ENCODE data around the gene TMEM150B. TPM values are rescaled to one million over a fixed set of nuclear protein-coding genes. Genes with fewer than 3 reads are reported as not detected.

Gene TMEM150B
- total and polyA plus RNA-seq, 9 of the 15 experiments (the other 6 are each of a cell fraction or from before 2014, with no cell fraction given): 0.47 to 1.3 (median 0.74) TPM; not detected in 2

GRCh38 chr19:55279770-55280643, 45.1 kb downstream of the TMEM150B start, which contains the start of gene HSPBP1 (continued):
- peak; percentile 58 for TF ChIP-seq CREB1 (IDR thresholded peaks at IDR 0.05)
- TF ChIP-seq CREB1 (CRISPR knock-in tag; IDR thresholded peaks at IDR 0.05): peak; percentile 78
- TF ChIP-seq HMG20A (CRISPR knock-in tag; conservative IDR thresholded peaks at IDR 0.05): no peak
- TF ChIP-seq ZNF707 (CRISPR knock-in tag; conservative IDR thresholded peaks at IDR 0.05): no peak
- peak in 1 of 2 experiments; percentile 61; a peak in 2 of 4 replicates for TF ChIP-seq RCOR1 (IDR thresholded peaks at IDR 0.05; ENCODE audit: borderline replicate concordance in 1 of 2, low read depth in 2 of 2, low read length in 2 of 2)
- TF ChIP-seq RFX1 (IDR thresholded peaks at IDR 0.05): peak; percentile 99
- peak; percentile 36 to 37; a peak in 1 of 4 replicates for TF ChIP-seq ARNT (IDR thresholded peaks at IDR 0.05)
- TF ChIP-seq AFF1 (IDR thresholded peaks at IDR 0.05; ENCODE audit: low read depth in 1 of 2, partially characterized antibody in 2 of 2): peak; percentile 72 to 84
- peak in 1 of 2 experiments; percentile 43; a peak in 1 of 4 replicates for TF ChIP-seq SRF (CRISPR knock-in tag; IDR thresholded peaks at IDR 0.05)
- peak; percentile 42 to 63 for TF ChIP-seq E2F6 (IDR thresholded peaks at IDR 0.05; ENCODE audit: borderline replicate concordance in 1 of 2, extremely low read depth in 1 of 2, insufficient read depth in 1 of 2, insufficient read length in 1 of 2, low read depth in 1 of 2, low read length in 1 of 2, poor library complexity in 1 of 2, severe bottlenecking in 1 of 2)
- TF ChIP-seq TAF1 (IDR thresholded peaks at IDR 0.05; ENCODE audit: control insufficient read depth, extremely low read depth, insufficient read depth, low read length, severe bottlenecking): peak; percentile 59
- peak; percentile 74; the same call in 1 of the 2 replicates for TF ChIP-seq RB1 (IDR thresholded peaks at IDR 0.05; ENCODE audit: low read depth)
- TF ChIP-seq SMARCA5 (IDR thresholded peaks at IDR 0.05): no peak
- peak; percentile 92 for TF ChIP-seq TFAP4 (CRISPR knock-in tag; IDR thresholded peaks at IDR 0.05; ENCODE audit: borderline replicate concordance)

All from K562 (cell line).